ENCODE results near the gene PHF12. TPM values are rescaled to one million over a fixed set of nuclear protein-coding genes. Genes with fewer than 3 reads are reported as not detected.

Gene PHF12
- total and polyA plus RNA-seq, 2 of the 4 experiments (the other 2 are of a cell fraction): 24.4 to 25.6 TPM

DNA sequence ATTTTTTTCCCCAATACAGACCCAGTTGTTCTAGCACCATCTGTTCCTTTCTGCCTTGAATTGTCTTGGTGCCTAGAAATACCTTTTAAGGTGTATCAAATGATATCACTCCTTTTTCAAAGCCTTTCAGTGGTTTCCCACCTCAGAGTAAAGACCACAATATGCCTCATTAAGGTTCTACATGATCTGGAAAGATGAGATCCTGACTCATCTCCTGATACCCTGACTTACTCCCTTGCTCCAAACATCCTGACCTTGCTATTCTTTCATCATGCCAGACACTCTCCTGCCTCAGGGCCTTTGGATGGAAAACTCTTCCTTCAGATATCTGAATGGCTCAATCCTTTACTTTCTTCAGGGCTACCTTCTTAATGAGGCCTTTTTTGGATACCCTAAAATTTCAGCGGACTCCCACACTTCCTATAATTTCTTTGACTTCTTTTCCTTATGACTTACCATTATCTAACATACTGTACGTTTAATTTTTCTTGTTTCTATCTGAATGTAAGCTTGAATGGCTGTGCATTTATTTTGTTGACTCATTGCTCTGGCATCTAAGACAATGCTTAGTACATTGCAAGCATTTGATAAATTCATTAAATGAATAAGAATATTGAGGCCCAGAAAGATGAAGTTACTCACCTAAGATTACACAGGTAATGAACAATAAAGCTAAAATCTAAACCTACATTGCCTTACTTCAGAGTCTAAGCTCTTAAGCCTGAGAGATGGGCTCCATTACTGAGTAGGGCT is 73.0 kb downstream of the PHF12 start:
- no CpG with 5 or more reads among the region's 2 CpGs for WGBS, 2 experiments (ENCODE audit: extremely low coverage in 2 of 2, insufficient read length in 1 of 2)
- no peak overlapping the region for H2BK120ac ChIP-seq (ENCODE audit: low read depth, low read length)
- TF ChIP-seq BHLHE40 (IDR thresholded peaks at IDR 0.05; ENCODE audit: low read depth, low read length) (no peak), CHD1 (IDR thresholded peaks at IDR 0.05; ENCODE audit: low read depth, low read length) (no peak), SMC3 (IDR thresholded peaks at IDR 0.05; ENCODE audit: low read depth, low read length) (no peak), RCOR1 (IDR thresholded peaks at IDR 0.05; ENCODE audit: insufficient replicate concordance, low read length) (no peak), RFX5 (IDR thresholded peaks at IDR 0.05; ENCODE audit: low read depth, low read length) (no peak), CEBPB (IDR thresholded peaks at IDR 0.05; ENCODE audit: low read depth, low read length) (no peak), FOS (IDR thresholded peaks at IDR 0.05; ENCODE audit: low read depth, low read length) (no peak), MAFK (IDR thresholded peaks at IDR 0.05; ENCODE audit: low read depth, low read length) (no peak), MAZ (IDR thresholded peaks at IDR 0.05; ENCODE audit: borderline replicate concordance, low read depth, low read length) (no peak), MXI1 (IDR thresholded peaks at IDR 0.05; ENCODE audit: borderline replicate concordance, low read depth, low read length) (no peak), POLR2A (IDR thresholded peaks at IDR 0.05; ENCODE audit: low read depth, low read length) (no peak), NFE2L2 (IDR thresholded peaks at IDR 0.05; ENCODE audit: low read depth, low read length) (no peak), RAD21 (IDR thresholded peaks at IDR 0.05; ENCODE audit: low read length) (no peak)
- TF ChIP-seq, protein P1, sequence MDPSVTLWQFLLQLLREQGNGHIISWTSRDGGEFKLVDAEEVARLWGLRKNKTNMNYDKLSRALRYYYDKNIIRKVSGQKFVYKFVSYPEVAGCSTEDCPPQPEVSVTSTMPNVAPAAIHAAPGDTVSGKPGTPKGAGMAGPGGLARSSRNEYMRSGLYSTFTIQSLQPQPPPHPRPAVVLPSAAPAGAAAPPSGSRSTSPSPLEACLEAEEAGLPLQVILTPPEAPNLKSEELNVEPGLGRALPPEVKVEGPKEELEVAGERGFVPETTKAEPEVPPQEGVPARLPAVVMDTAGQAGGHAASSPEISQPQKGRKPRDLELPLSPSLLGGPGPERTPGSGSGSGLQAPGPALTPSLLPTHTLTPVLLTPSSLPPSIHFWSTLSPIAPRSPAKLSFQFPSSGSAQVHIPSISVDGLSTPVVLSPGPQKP (IDR thresholded peaks at IDR 0.05; ENCODE audit: borderline replicate concordance, low read depth, low read length): no peak
- TF ChIP-seq, protein P2, sequence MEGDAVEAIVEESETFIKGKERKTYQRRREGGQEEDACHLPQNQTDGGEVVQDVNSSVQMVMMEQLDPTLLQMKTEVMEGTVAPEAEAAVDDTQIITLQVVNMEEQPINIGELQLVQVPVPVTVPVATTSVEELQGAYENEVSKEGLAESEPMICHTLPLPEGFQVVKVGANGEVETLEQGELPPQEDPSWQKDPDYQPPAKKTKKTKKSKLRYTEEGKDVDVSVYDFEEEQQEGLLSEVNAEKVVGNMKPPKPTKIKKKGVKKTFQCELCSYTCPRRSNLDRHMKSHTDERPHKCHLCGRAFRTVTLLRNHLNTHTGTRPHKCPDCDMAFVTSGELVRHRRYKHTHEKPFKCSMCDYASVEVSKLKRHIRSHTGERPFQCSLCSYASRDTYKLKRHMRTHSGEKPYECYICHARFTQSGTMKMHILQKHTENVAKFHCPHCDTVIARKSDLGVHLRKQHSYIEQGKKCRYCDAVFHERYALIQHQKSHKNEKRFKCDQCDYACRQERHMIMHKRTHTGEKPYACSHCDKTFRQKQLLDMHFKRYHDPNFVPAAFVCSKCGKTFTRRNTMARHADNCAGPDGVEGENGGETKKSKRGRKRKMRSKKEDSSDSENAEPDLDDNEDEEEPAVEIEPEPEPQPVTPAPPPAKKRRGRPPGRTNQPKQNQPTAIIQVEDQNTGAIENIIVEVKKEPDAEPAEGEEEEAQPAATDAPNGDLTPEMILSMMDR (conservative IDR thresholded peaks at IDR 0.05; ENCODE audit: low read depth, low read length): no peak
- TF ChIP-seq, protein P3, sequence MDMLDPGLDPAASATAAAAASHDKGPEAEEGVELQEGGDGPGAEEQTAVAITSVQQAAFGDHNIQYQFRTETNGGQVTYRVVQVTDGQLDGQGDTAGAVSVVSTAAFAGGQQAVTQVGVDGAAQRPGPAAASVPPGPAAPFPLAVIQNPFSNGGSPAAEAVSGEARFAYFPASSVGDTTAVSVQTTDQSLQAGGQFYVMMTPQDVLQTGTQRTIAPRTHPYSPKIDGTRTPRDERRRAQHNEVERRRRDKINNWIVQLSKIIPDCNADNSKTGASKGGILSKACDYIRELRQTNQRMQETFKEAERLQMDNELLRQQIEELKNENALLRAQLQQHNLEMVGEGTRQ (IDR thresholded peaks at IDR 0.05; ENCODE audit: low read depth, low read length): no peak
- H3K14ac ChIP-seq (replicated peaks; ENCODE audit: low read depth, low read length): no peak overlapping the region
- ChIA-PET POLR2A (ENCODE audit: unreplicated experiment) (no interaction called here), CTCF (interaction anchor here (0.5 to 2.1 kb wide), 4 partner anchors 52 to 151 kb away, joined by 3 to 11 read pairs (median 6); partner anchors contain the start of gene TLCD1)
- H2AK9ac ChIP-seq (replicated peaks; ENCODE audit: low read depth, low read length, poor library complexity): no peak overlapping the region
- no peak overlapping the region for H3K18ac ChIP-seq (ENCODE audit: low read depth, low read length)
- no peak overlapping the region for H2BK20ac ChIP-seq (ENCODE audit: low read depth, low read length)
- H4K91ac ChIP-seq (ENCODE audit: insufficient read depth, low read depth, low read length): no peak overlapping the region
- H2AFZ ChIP-seq (replicated peaks; ENCODE audit: low read length, poor library complexity): no peak overlapping the region
- H3K79me1 ChIP-seq (ENCODE audit: low read depth in 1 of 2, low read length in 2 of 2): no peaks in the 10 kb centered on the region
- H2BK15ac ChIP-seq (ENCODE audit: low read depth, low read length): no peak overlapping the region
- H2AK5ac ChIP-seq (ENCODE audit: low read depth, low read length): no peak overlapping the region
- H3K36me3 ChIP-seq (ENCODE audit: control insufficient read depth, insufficient read depth, low read length): peaks cover 39% of the 10 kb centered on the region
- no peak for ATAC-seq (ENCODE audit: low read depth)
- no peak overlapping the region for H3K27ac ChIP-seq (ENCODE audit: insufficient read depth, low read length)
- H4K20me1 ChIP-seq (ENCODE audit: insufficient read depth, low read length): no peaks in the 10 kb centered on the region
- no peaks in the 10 kb centered on the region for H3K27me3 ChIP-seq (ENCODE audit: control insufficient read depth, insufficient read depth, low read length)
- no peak overlapping the region for H3K9ac ChIP-seq (ENCODE audit: low read depth, low read length)
- H3K56ac ChIP-seq (ENCODE audit: extremely low read depth, insufficient read depth, low read length): no peak overlapping the region
- no peak overlapping the region for H3K23ac ChIP-seq (ENCODE audit: low read depth, low read length)
- no peak overlapping the region for H4K8ac ChIP-seq (ENCODE audit: low read depth in 2 of 2, low read length in 2 of 2)
- H3K4me1 ChIP-seq (ENCODE audit: control insufficient read depth, insufficient read depth, low read length): no peaks in the 10 kb centered on the region
- no peak overlapping the region for H3K4me3 ChIP-seq (ENCODE audit: insufficient read depth, low read depth, low read length)
- no peak overlapping the region for H3K4ac ChIP-seq (ENCODE audit: low read depth, low read length)
- no peaks in the 10 kb centered on the region for H3K9me1 ChIP-seq (ENCODE audit: insufficient read depth, low read length)
- no peak overlapping the region for H4K5ac ChIP-seq (ENCODE audit: low read depth, low read length)
- no peak overlapping the region for H2BK5ac ChIP-seq (ENCODE audit: low read depth, low read length, poor library complexity, severe bottlenecking)
- no peak for DNase-seq
- intact Hi-C loops (cut with micrococcal nuclease) (no loop called here), dilution Hi-C loops (cut with HindIII; ENCODE audit: low sequenced_read_pairs, unreplicated experiment) (no loop called here), in situ Hi-C loops (cut with MboI; ENCODE audit: low sequenced_read_pairs) (no loop called here)
- no TSS peak for BruUV-seq (replicated peaks)
- H3K9me3 ChIP-seq (ENCODE audit: control insufficient read depth, insufficient read depth, low read length): no peaks in the 10 kb centered on the region
- no peak overlapping the region for H3K4me2 ChIP-seq (ENCODE audit: low read depth, low read length)
